Activated naive CD4-positive, alpha-beta T cell treated with anti-CD3 and anti-CD28 coated beads, Interleukin-2, amount 10 ng/mL, durations not matched to agents 7 days and 5 days (primary cell): ENCODE measurements around the gene STIMATE.

Source experiments
- CTCF ChIA-PET: fragments of 350-600 bp; sonication (Branson Sonifier 250); formaldehyde crosslinking; loops from one replicate; lab custom pipeline; 2021; ENCODE audit warnings: antibody characterized with exemption; lab: Charles Lee
- DNase-seq: peaks from one replicate; pipeline ENCODE4 v3.0.0-alpha.2; 2020
- H3K27ac Mint-ChIP-seq: one replicate; pipeline ENCODE4 v1.8.0; 2021; ENCODE audit warnings: mild to moderate bottlenecking, moderate library complexity, mixed read lengths
- H3K27me3 Mint-ChIP-seq: one replicate; pipeline ENCODE4 v1.8.0; 2021; ENCODE audit warnings: mild to moderate bottlenecking, mixed read lengths
- H3K36me3 Mint-ChIP-seq: one replicate; pipeline ENCODE4 v1.8.0; 2021; ENCODE audit warnings: mixed read lengths
- H3K4me1 Mint-ChIP-seq: one replicate; pipeline ENCODE4 v1.8.0; 2021; ENCODE audit warnings: mixed read lengths
- H3K4me3 Mint-ChIP-seq: one replicate; pipeline ENCODE4 v1.8.0; 2021; ENCODE audit warnings: mild to moderate bottlenecking, moderate library complexity, mixed read lengths
- H3K9me3 Mint-ChIP-seq: one replicate; pipeline ENCODE4 v1.8.0; 2021; ENCODE audit warnings: mixed read lengths

The STIMATE gene

GRCh38 chr3:52890735-52891134 lies 6.6 kb downstream of the STIMATE start:
- no peak overlapping the region for H3K27ac Mint-ChIP-seq
- no peaks in the 10 kb centered on the region for H3K27me3 Mint-ChIP-seq
- CTCF ChIA-PET = no interaction called here
- peaks cover 23% of the 10 kb centered on the region for H3K36me3 Mint-ChIP-seq
- no peak overlapping the region for H3K4me3 Mint-ChIP-seq
- peaks cover 48% of the 10 kb centered on the region for H3K4me1 Mint-ChIP-seq
- no peaks in the 10 kb centered on the region for H3K9me3 Mint-ChIP-seq
- no peak for DNase-seq

GRCh38 chr3:52889901-52890300 lies 7.4 kb downstream of the STIMATE start:
- Mint-ChIP-seq H3K36me3 (peaks cover 24% of the 10 kb centered on the region), H3K27me3 (no peaks in the 10 kb centered on the region), H3K4me3 (no peak overlapping the region), H3K27ac (no peak overlapping the region), H3K4me1 (peaks cover 40% of the 10 kb centered on the region), H3K9me3 (peaks cover 2% of the 10 kb centered on the region)
- DNase-seq = no peak
- CTCF ChIA-PET = no interaction called here

- Mint-ChIP-seq H3K9me3 (peaks cover 4% of the 10 kb centered on the region), H3K4me1 (peaks cover 15% of the 10 kb centered on the region), H3K27me3 (no peaks in the 10 kb centered on the region), H3K4me3 (no peak overlapping the region), H3K27ac (no peak overlapping the region), H3K36me3 (peaks cover 20% of the 10 kb centered on the region)
- DNase-seq = no peak
- CTCF ChIA-PET = no interaction called here
These were observed 10.2 kb downstream of the STIMATE start for GRCh38 chr3:52887166-52887565.

- no peak overlapping the region for H3K4me3 Mint-ChIP-seq
- no peaks in the 10 kb centered on the region for H3K27me3 Mint-ChIP-seq
- CTCF ChIA-PET = no interaction called here
- peaks cover 4% of the 10 kb centered on the region for H3K9me3 Mint-ChIP-seq
- DNase-seq = no peak
- H3K4me1 Mint-ChIP-seq = peaks cover 5% of the 10 kb centered on the region
- H3K36me3 Mint-ChIP-seq = peaks cover 20% of the 10 kb centered on the region
- H3K27ac Mint-ChIP-seq = no peak overlapping the region
These were observed 11.2 kb downstream of the STIMATE start for GRCh38 chr3:52886049-52886730.

- CTCF ChIA-PET = interaction anchor here (2.1 kb wide), 1 partner anchor 11 kb away, joined by 7 read pairs; no protein-coding TSS in a partner anchor
- peaks cover 29% of the 10 kb centered on the region for H3K36me3 Mint-ChIP-seq
These were observed 15.0 kb downstream of the STIMATE start for GRCh38 chr3:52882377-52882776.

GRCh38 chr3:52881871-52882270 lies 15.5 kb downstream of the STIMATE start:
- Mint-ChIP-seq H3K4me1 (no peaks in the 10 kb centered on the region), H3K4me3 (no peak overlapping the region), H3K36me3 (peaks cover 29% of the 10 kb centered on the region), H3K27ac (no peak overlapping the region), H3K9me3 (peaks cover 4% of the 10 kb centered on the region), H3K27me3 (no peaks in the 10 kb centered on the region)
- DNase-seq = no peak
- CTCF ChIA-PET = interaction anchor here (2.1 kb wide), 1 partner anchor 11 kb away, joined by 7 read pairs; no protein-coding TSS in a partner anchor

More at GRCh38 chr3:52882377-52882776, 15.0 kb downstream of the STIMATE start:
- peaks cover 4% of the 10 kb centered on the region for H3K9me3 Mint-ChIP-seq
- no peak overlapping the region for H3K4me3 Mint-ChIP-seq
- no peak for DNase-seq
- no peak overlapping the region for H3K27ac Mint-ChIP-seq
- no peaks in the 10 kb centered on the region for H3K4me1 Mint-ChIP-seq
- H3K27me3 Mint-ChIP-seq = no peaks in the 10 kb centered on the region

- peaks cover 24% of the 10 kb centered on the region for H3K36me3 Mint-ChIP-seq
- CTCF ChIA-PET = interaction anchor here (1.6 to 2.7 kb wide), 2 partner anchors 12 to 30 kb away, joined by 4 to 19 read pairs; no protein-coding TSS in a partner anchor
- H3K4me3 Mint-ChIP-seq = no peak overlapping the region
- no peaks in the 10 kb centered on the region for H3K27me3 Mint-ChIP-seq
- peaks cover 5% of the 10 kb centered on the region for H3K4me1 Mint-ChIP-seq
- no peak overlapping the region for H3K27ac Mint-ChIP-seq
- DNase-seq = no peak
- peaks cover 4% of the 10 kb centered on the region for H3K9me3 Mint-ChIP-seq
These were observed 16.9 kb downstream of the STIMATE start for GRCh38 chr3:52880474-52880873.

GRCh38 chr3:52880047-52880446 lies 17.3 kb downstream of the STIMATE start:
- Mint-ChIP-seq H3K27me3 (no peaks in the 10 kb centered on the region), H3K4me3 (no peak overlapping the region), H3K36me3 (peaks cover 19% of the 10 kb centered on the region), H3K27ac (no peak overlapping the region), H3K9me3 (peaks cover 3% of the 10 kb centered on the region), H3K4me1 (peaks cover 9% of the 10 kb centered on the region)
- CTCF ChIA-PET = interaction anchor here (1.3 to 2.7 kb wide), 3 partner anchors 13 to 42 kb away, joined by 4 to 19 read pairs (median 5); no protein-coding TSS in a partner anchor
- DNase-seq = no peak

- CTCF ChIA-PET = interaction anchor here (0.8 to 2.7 kb wide), 4 partner anchors 13 to 434 kb away, joined by 4 to 19 read pairs (median 4); no protein-coding TSS in a partner anchor
- no peaks in the 10 kb centered on the region for H3K9me3 Mint-ChIP-seq
- no peak for DNase-seq
- no peaks in the 10 kb centered on the region for H3K27me3 Mint-ChIP-seq
- peaks cover 15% of the 10 kb centered on the region for H3K36me3 Mint-ChIP-seq
- peaks cover 13% of the 10 kb centered on the region for H3K4me1 Mint-ChIP-seq
- H3K4me3 Mint-ChIP-seq = no peak overlapping the region
- H3K27ac Mint-ChIP-seq = no peak overlapping the region
These were observed 17.8 kb downstream of the STIMATE start for GRCh38 chr3:52879581-52879980.

GRCh38 chr3:52879090-52879489 lies 18.3 kb downstream of the STIMATE start:
- H3K36me3 Mint-ChIP-seq = peaks cover 15% of the 10 kb centered on the region
- H3K4me1 Mint-ChIP-seq = peaks cover 18% of the 10 kb centered on the region
- no peak for DNase-seq
- no peaks in the 10 kb centered on the region for H3K9me3 Mint-ChIP-seq
- CTCF ChIA-PET = interaction anchor here (0.8 to 2.7 kb wide), 3 partner anchors 14 to 434 kb away, joined by 4 to 19 read pairs (median 5); no protein-coding TSS in a partner anchor
- H3K27ac Mint-ChIP-seq = no peak overlapping the region
- H3K27me3 Mint-ChIP-seq = no peaks in the 10 kb centered on the region
- H3K4me3 Mint-ChIP-seq = no peak overlapping the region

- Mint-ChIP-seq H3K4me1 (peaks cover 26% of the 10 kb centered on the region), H3K9me3 (no peaks in the 10 kb centered on the region), H3K27ac (no peak overlapping the region), H3K27me3 (no peaks in the 10 kb centered on the region), H3K4me3 (no peak overlapping the region), H3K36me3 (peaks cover 13% of the 10 kb centered on the region)
- CTCF ChIA-PET = interaction anchor here (0.5 kb wide), 1 partner anchor 1887 kb away, joined by 3 read pairs; no protein-coding TSS in a partner anchor
- DNase-seq = no peak
These were observed 20.3 kb downstream of the STIMATE start for GRCh38 chr3:52877085-52877484.

- no peak overlapping the region for H3K4me3 Mint-ChIP-seq
- peak overlapping the region; percentile 11 for H3K27ac Mint-ChIP-seq
- H3K36me3 Mint-ChIP-seq = peaks cover 13% of the 10 kb centered on the region
- H3K9me3 Mint-ChIP-seq = no peaks in the 10 kb centered on the region
- no peak for DNase-seq
- H3K4me1 Mint-ChIP-seq = peaks cover 28% of the 10 kb centered on the region
- CTCF ChIA-PET = interaction anchor here (0.6 to 1.3 kb wide), 3 partner anchors 17 to 196 kb away, joined by 3 read pairs; no protein-coding TSS in a partner anchor
- H3K27me3 Mint-ChIP-seq = no peaks in the 10 kb centered on the region
These were observed 22.3 kb downstream of the STIMATE start for GRCh38 chr3:52874864-52875587.

- Mint-ChIP-seq H3K9me3 (no peaks in the 10 kb centered on the region), H3K36me3 (peaks cover 8% of the 10 kb centered on the region), H3K27ac (peak overlapping the region; percentile 74), H3K27me3 (no peaks in the 10 kb centered on the region), H3K4me3 (no peak overlapping the region), H3K4me1 (peaks cover 28% of the 10 kb centered on the region)
- no peak for DNase-seq
- CTCF ChIA-PET = interaction anchor here (0.6 to 2.5 kb wide), 3 partner anchors 18 to 197 kb away, joined by 3 to 8 read pairs (median 3); no protein-coding TSS in a partner anchor
These were observed 23.1 kb downstream of the STIMATE start for GRCh38 chr3:52874160-52874701.
